GM21526 (cell line): ENCODE measurements around the gene NMU.
"Not testable (repeated sequence)": the region's sequence is repeated elsewhere in the genome, so short reads cannot be mapped to it uniquely, and the experiment has no call there.

ENCODE experiments used
- ATAC-seq: cut with Tn5 transposase; IDR thresholded peaks from one replicate; pipeline ENCODE4 v1.9.1; 2021; ENCODE audit warnings: moderate library complexity; ENCODE audit not compliant: unreplicated experiment, low FRiP score

Gene NMU

GRCh38 chr4:55568905-55569504 lies 67.1 kb downstream of the NMU start:
- ATAC-seq = peak; percentile 85

GRCh38 chr4:55561889-55562288 lies 74.2 kb downstream of the NMU start:
- peak; percentile 98 for ATAC-seq

GRCh38 chr4:55560096-55560495 lies 76.0 kb downstream of the NMU start:
- ATAC-seq = no peak

- ATAC-seq = no peak
These were observed 81.6 kb downstream of the NMU start for GRCh38 chr4:55554453-55555030.

GRCh38 chr4:55553441-55554201 lies 82.5 kb downstream of the NMU start:
- peak; percentile 73 for ATAC-seq

- not testable (repeated sequence) for ATAC-seq
These were observed 84.1 kb downstream of the NMU start for GRCh38 chr4:55551964-55552363.

GRCh38 chr4:55549888-55550287 lies 86.2 kb downstream of the NMU start:
- no peak for ATAC-seq

- ATAC-seq = no peak
These were observed 88.2 kb downstream of the NMU start for GRCh38 chr4:55547918-55548317.

GRCh38 chr4:55547466-55547770 lies 88.7 kb downstream of the NMU start:
- ATAC-seq = no peak

- peak; percentile 76 for ATAC-seq
These were observed 89.2 kb downstream of the NMU start, which contains the start of gene CLOCK for GRCh38 chr4:55546756-55547465. CLOCK (minus strand) TSS chr4:55546909; CDS start chr4:55482785, 64,124 bp downstream.

- no peak for ATAC-seq
These were observed 89.7 kb downstream of the NMU start for GRCh38 chr4:55546506-55546755.

- ATAC-seq = peak; percentile 48
These were observed 90.2 kb downstream of the NMU start for GRCh38 chr4:55545641-55546505.
